DMS53 treated with DMSO at 0.1 percent for 48 hours (cell line): Measurements from ENCODE around the gene SDCBP2.

Experiments used
- DNase-seq: peaks from one replicate; lab custom pipeline; 2025; ENCODE audit not compliant: unreplicated experiment; lab: John Stamatoyannopoulos, UW

Gene SDCBP2

GRCh38 chr20:1298166-1298565 is 30.8 kb downstream of the SDCBP2 start:
- DNase-seq, result no peak

- DNase-seq, result no peak
Observed at GRCh38 chr20:1297486-1297885, 31.5 kb downstream of the SDCBP2 start.

GRCh38 chr20:1296922-1297321 is 32.0 kb downstream of the SDCBP2 start:
- DNase-seq, result no peak

- DNase-seq, result no peak
Observed at GRCh38 chr20:1296117-1296610, 32.8 kb downstream of the SDCBP2 start.

- no peak for DNase-seq
Observed at GRCh38 chr20:1295276-1295930, 33.5 kb downstream of the SDCBP2 start.

- no peak for DNase-seq
Observed at GRCh38 chr20:1294497-1294896, 34.4 kb downstream of the SDCBP2 start.

- DNase-seq, result no peak
Observed at GRCh38 chr20:1293641-1294379, 35.1 kb downstream of the SDCBP2 start.

GRCh38 chr20:1292620-1293019 is 36.3 kb downstream of the SDCBP2 start:
- DNase-seq, result no peak

- DNase-seq, result no peak
Observed at GRCh38 chr20:1291191-1291741, 37.7 kb downstream of the SDCBP2 start.

GRCh38 chr20:1287787-1288569 is 41.0 kb downstream of the SDCBP2 start:
- DNase-seq, result no peak

- no peak for DNase-seq
Observed at GRCh38 chr20:1287306-1287705, 41.6 kb downstream of the SDCBP2 start.

GRCh38 chr20:1286267-1287024 is 42.5 kb downstream of the SDCBP2 start:
- DNase-seq, result no peak

- peak; percentile 19 for DNase-seq
Observed at GRCh38 chr20:1283522-1284510, 45.1 kb downstream of the SDCBP2 start.

GRCh38 chr20:1282966-1283365 is 46.0 kb downstream of the SDCBP2 start:
- DNase-seq, result no peak

GRCh38 chr20:1281279-1282057 is 47.5 kb downstream of the SDCBP2 start:
- peak; percentile 42 for DNase-seq

GRCh38 chr20:1280195-1281102 is 48.5 kb downstream of the SDCBP2 start:
- no peak for DNase-seq

- no peak for DNase-seq
Observed at GRCh38 chr20:1278993-1279392, 49.9 kb downstream of the SDCBP2 start.
